EH (cell line): ENCODE data around the gene CCDC12.
"Not testable (repeated sequence)": the region's sequence is repeated elsewhere in the genome, so short reads cannot be mapped to it uniquely, and the experiment has no call there.

ENCODE experiments used
- DNase-seq: peaks from one replicate; pipeline ENCODE4 v3.0.0-alpha.2; 2015; ENCODE audit warnings: low read depth

Gene CCDC12

DNA sequence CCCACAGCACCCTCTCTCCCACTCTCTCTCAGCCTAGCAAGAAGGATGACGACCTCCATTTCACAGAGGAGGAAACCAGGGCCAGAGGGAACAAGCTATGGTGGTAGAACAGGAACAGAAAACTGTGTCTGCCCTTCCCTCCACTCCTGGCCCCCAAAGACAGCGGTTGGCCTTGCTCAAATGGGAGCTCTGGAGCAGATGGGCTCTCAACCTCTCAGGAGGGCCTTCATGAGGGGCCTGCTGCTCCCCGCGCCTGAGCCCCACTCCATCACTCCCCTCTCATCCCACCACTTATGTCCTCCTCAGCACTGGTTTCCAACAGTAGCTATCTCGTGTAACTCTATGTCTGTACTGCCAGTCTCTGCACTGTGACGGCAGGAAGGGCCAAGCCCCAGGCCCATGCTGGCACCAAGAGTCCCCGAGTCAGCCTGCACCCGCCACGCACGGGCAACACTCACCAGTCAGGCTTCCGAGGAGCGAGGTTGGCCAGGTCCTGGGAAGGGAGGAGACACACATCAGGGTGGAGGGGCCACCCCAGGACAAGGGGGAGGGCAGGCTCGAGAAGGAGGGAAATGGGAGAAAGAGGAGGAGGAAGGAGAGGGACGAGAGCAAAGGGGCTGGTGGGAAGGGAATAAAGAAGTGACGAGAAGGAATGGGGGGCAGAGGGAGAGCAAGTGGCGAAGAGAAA lies 53.5 kb downstream of the CCDC12 start:
- DNase-seq = no peak

DNA sequence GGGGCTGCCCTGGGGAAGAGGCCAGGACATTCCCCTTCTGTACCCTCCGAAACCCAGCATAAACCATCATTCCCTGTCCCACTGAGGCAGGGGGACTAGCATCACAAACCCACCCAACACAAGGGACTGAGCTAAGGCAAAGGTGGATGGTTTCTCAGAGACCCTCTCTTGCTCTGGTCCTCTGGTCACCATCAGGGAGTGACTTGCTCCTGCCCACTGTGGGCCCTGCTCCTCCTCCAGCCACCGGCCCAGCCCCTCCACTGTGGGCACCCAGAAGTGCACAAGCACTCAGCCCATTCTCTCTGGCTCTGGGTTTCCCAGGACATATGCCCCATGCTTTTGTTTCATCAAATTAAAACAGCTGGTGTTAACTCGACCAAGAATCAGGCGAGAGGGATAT lies 54.1 kb downstream of the CCDC12 start:
- no peak for DNase-seq

DNA sequence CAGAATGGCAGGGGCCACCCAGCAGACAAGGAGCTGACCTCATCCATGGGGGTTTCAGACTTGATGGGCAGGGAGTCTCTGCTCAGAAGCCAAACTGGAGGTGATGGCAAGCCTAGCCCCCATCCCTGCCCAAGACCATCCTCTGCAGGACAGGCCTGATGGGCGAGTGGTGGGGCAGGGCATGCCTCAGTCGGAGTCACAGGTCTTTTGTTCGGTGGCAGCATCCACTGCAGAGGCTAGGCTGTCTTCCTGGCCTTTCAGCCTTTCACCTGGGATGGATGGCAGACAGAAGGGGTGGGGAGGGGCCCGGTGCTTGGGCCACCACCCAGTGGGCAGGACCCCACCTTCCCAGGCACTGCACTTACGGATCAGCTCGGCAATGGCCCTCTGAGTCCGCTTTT lies 54.7 kb downstream of the CCDC12 start:
- DNase-seq = no peak

DNA sequence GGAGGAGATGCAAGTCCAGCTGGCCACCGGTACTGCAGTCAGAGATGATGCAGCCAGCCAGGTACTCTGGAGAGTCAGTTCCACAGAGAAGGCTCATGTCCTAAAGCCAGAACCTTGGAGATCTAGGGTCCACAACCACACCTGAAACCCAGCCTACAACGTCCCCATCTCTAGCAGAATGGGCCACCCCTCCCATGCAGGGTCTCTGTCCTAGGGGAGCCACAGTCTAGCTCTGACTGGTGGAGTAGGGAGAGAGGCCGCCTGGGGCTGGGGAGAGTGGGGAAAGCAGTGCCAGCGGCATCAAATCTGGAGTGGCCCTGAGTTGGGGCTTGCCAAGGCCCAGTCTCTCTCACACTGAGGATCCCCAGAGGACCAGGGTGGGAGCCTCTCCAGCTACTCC lies 55.5 kb downstream of the CCDC12 start:
- DNase-seq = no peak

DNA sequence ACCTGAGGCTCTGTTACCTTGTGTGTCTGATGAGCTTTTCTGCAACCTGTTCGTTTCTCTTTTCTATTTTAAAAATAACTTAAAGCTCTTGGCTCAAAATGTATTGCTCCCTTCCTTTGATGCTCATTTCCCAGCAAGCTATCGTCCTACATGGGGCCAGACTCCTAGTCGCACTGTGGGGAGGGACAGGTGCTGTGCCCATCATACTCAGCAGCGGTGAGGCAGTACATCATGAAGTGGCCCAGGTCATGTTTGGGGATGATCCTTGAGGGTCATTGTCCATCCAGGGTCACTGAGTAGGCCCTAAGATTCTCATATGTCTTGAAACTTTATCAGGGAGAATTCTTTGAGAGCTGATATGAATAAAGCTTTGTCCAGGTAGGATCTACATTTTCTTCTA lies 57.9 kb downstream of the CCDC12 start:
- DNase-seq = no peak

DNA sequence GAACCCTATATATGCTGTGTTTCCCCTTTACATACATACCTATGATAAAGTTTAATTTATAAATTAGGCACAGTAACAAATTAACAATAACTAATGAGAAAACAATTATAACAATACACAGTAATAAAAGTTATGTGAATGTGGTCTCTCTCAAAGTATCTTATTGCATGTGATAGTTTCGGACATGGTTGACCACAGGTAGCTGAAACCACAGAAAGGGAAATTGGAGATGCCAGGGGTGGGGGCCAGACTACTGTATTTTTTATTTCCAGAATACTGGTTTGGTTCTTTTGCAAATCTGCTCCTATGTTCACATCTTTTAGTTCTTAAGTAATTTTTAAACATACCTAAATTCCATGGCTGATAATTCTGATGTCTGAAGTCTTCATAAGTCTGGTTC lies 58.3 kb downstream of the CCDC12 start:
- no peak for DNase-seq

DNA sequence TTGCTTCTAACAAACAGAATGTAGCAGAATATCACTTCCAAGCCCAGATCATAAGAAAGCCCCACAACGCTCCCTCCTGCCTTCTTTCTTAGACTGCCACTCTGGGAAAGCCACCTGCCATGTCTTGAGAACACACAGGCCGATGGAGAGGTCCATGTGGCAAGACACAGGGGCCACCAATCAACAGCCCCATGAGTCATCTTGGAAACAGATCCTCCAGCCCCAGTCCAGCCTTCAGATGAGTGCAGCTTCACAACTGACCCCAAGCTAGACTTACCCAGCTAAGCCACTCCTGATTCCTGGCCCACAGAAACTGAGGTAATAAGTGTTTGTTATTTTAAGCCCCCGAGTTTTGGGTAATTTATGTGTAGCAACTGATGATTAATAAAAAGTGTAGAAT lies 59.3 kb downstream of the CCDC12 start:
- DNase-seq = no peak

DNA sequence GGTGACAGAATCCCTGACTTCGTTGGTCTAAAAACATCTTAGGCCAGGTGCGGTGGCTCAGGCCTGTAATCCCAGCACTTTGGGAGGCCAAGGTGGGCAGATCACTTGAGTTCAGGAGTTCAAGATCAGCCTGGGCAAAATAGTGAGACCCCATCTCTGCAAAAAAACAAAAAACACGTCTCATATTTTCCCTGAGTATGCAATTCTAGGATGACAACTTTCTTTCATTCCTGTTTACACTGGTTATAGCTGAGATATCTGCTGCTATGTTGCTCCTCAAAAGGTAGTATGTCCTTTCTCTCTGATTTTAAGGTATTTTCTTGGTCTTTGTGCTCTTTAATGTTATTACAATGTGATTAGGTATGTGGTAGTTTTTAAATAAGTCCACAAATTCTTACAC lies 59.7 kb downstream of the CCDC12 start:
- DNase-seq = no peak

DNA sequence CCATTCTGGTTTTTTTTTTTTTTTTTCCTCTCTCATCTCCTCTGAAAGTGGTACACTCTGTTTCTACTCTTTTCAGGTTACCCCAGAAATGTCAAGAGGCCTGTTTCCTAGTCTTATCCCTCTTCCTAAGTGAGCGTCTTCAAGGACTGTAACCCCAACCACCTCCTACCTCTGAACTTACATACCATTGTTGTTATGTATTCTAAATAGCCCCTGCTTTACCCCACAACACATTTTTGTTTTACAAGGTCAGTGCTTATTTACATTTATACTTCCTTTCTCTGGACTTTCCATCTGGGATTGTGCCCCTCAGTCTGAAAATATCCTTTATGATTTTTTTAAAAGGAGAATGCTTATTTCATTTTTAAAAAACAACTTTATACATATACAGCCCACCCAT lies 60.3 kb downstream of the CCDC12 start:
- DNase-seq = no peak

DNA sequence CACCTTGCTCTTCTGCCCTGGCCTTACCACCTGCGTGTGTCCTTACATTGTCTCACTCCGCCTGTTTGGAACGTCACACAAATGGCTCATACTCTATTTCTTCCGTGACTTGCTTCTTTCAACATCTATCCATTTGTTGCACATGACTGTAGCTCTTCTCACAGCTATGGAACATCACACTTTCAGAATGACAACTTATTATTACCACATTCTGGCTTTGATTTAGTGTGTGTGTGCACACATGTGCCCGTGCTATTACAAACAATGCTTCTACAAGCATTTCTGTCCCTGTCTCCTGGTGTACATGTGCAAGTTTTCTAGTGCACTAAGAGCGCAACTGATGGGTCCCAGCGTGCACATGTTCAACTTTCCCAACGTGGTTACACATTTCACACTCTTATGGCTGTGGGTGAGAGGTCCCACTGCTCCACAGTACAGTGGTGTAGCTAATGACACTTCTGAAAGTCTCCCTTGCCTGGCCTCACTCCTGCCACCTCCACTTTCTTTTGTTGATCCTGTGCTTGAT lies 61.2 kb downstream of the CCDC12 start:
- no peak for DNase-seq

DNA sequence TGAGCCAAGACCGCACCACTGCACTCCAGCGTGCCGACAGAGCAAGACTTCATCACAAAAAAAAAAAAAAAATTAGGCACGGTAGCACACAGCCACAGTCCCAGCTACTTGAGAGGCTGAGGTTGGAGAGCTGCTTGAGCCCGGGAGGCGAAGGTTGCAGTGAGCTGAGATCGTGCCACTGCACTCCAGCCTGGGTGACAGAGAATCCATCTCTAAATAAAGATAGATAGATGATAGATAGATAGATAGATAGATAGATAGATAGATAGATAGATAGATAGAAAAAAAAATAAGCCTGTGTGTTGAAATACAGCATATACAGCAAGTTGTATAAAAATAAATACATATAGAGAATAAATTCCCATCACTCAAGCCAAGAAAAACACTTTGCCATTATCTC lies 61.7 kb downstream of the CCDC12 start:
- DNase-seq = no peak

DNA sequence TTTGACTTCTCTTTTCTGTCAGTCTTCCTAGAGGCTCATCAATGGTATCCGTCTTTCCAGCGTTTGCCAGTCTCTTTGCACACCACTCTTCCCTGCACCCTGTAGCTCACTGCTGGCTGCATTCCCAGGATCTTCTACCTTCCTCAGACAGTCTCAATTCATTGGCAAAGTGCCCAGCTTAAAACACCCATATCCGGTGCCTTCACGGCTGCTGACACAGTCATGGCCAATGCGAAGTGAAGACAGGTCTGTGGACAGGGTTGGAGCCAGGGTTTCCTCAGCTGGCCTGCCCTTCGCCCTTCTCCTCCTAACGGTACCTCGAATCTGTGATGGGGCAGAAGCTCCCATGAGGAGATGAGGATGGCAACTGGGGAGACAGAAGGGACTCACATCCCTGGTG lies 62.9 kb downstream of the CCDC12 start:
- DNase-seq = peak; percentile 50

DNA sequence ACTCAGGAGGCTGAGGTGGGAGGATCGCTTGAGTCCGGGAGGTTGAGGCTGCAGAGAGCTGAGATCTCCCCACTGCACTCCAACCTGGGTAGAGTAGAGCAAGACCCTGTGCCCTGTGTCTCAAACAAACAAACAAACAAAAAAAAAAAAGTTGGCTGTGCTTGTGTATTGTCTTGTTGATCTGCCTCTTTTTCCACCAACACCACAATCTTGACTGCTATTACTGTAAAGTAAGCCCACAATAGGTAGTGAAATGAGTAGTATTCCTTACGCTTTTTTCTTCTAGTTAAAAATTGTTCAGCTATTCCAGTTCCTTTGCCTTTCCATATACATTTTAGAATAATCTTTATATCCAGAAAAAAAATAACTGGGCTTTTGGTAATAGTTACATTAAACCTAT lies 63.6 kb downstream of the CCDC12 start:
- no peak for DNase-seq

DNA sequence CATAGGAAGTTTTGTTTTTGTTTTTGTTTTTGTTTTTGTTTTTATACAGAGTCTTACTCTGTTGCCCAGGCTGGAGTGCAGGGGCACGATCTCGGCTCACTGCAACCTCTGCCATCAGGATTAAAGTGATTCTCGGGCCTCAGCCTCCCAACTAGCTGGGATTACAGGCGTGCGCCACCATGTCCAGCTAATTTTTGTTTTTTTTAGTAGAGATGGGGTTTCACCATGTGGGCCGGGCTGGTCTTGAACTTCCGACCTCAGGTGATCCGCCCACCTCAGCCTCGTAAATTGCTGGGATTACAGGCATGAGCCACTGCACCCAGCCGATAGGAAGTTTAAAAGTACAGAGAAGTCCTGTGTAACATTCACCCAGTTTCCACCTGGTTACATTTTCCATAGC lies 65.6 kb downstream of the CCDC12 start:
- not testable (repeated sequence) for DNase-seq

DNA sequence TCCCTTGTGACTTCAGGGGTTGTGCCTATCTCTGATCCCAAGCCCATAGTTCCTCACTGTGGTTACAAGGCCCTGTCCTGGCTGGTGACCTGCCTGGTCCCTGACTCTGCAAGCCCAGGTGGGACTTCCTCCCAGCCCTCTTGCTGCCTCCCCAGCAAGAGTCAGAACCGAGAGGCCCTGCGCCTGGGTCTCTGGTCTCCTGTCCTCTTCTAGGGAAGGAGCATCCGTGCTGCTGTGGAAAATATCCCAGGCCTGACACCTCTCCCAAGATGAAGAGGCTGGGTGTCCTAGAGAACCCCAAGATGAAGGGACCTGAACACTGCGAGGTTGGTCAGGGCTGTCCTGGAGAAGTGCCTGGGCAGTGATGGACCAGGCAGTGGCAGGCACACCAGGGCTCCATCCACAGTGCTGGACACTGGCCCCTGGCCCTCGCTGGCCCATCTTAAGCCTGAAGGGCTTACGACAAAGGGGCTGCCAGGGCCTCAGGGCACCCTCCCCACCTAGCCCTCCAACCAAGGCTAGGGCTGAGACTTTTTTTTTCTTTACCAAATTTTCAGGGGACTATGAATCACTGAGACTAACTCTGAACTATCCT lies 66.3 kb downstream of the CCDC12 start:
- DNase-seq = no peak

DNA sequence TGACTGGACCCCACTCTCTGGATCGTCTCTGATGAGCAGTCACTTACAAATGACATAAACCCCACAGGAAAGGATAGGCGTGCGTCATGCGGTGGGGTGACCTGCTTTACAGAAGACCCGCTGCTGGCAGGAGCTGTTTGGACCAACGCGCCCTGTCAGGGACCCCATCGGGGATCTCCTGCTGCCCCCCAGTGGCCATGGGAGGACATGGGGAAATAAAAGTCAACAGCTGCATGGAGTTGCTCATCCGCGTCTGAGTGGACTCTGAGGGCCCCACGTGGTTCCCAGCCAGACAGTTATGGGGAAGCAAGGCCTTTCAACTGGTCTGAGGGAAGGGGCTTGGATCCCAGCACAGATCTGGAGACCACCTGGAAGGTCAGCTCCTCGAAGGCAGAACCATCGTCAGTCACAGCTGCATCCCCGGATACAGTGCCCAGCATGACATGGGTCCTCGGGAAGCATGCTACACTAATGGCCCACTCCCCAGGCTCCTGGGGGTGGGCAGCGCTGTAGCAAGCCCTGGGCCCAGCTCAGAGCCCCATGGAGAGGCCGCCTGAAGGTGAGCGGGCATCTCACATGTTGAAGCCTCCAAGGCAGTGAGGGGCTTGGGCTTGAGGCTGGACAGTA lies 66.9 kb downstream of the CCDC12 start:
- DNase-seq = peak; percentile 86

DNA sequence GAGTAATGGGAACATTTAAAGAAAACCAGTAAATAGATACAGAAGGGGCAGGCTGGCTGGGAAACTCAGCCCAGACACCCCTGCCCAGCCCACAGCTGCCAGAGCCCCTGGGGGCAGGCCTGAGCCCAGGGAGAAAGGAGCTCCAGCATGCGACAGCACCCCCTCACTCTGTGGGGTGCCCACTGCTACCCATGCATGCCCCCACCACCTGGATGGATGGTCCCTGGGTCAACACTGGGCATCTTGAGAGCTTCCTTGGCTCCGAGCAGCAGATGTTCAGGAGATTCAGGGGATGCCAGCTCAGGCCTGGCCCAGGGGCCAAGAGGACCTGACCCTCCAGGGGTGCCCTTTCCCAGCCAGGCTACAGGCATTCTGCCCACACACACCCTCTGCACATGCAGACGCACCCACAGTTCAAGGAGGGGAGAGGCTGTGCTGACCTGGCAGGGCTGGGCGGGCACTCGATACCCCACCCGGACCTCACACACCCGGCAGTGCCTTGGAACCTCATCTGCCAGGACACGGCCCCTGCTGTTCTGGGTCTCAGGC lies 67.5 kb downstream of the CCDC12 start:
- no peak for DNase-seq

DNA sequence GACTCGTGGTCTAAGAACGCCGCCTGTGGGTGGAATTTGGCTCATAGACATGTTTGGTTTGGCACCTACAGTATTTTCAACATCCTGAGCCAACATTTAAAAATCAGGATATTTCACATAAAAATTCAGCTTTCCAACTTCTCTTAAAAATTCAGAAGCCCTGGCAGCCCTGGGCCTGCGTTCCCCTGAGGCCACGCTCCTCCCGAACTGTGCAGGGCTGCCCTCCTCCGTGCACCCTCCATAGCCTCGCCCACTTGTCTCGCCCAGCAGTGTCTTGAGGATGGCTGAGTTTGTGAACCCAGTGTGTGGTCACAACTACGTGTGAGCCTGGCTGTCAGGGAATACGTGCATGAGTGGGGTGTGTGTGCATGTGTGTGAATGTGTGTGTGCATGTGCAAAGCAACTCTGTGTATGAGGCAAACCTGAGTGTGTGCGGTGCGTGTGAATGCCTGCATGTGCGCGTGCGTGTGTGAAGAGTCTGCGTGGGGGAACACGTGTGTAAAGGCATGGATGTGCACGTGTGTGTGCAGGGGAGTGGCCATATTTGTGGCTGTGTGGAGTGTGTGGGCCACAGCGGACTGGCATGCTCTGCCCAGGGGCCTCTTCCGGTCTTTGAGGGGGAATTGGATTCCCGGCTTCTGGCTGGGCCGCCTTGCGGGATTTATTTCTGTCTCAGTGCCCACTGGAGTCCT lies 68.1 kb downstream of the CCDC12 start:
- peak; percentile 60 for DNase-seq

DNA sequence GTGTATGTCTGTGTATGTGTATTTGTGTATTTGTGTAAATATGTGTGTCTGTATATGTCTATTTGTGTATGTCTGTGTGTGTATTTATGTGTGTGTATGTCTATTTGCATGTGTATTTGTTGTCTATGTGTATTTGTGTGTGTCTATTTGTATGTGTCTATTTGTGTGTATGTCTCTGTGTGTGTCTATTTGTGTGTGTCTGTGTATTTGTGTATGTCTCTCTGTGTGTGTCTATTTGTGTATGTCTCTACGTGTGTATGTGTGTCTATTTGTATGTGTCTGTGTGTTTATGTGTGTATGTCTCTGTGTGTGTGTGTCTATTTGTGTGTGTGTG lies 68.6 kb downstream of the CCDC12 start:
- no peak for DNase-seq

DNA sequence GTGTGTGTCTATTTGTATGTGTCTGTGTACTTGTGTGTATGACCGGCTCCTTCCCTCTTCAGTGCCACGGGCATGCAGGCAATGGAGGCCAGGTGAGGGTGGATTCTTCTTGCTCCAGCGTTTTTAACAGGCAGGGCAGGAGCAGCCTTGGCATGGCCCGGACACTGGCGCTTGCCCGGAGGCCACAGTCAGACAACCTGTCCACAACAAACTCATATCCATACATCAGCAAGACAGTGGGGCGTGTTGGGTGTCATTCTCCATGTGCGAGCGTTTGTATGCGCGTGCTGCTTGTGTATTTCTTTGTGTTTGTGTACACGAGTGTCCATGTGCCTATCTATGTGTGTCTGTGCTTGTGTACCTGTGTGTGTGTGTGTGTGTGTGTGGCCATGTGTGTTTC lies 69.3 kb downstream of the CCDC12 start:
- DNase-seq = no peak

DNA sequence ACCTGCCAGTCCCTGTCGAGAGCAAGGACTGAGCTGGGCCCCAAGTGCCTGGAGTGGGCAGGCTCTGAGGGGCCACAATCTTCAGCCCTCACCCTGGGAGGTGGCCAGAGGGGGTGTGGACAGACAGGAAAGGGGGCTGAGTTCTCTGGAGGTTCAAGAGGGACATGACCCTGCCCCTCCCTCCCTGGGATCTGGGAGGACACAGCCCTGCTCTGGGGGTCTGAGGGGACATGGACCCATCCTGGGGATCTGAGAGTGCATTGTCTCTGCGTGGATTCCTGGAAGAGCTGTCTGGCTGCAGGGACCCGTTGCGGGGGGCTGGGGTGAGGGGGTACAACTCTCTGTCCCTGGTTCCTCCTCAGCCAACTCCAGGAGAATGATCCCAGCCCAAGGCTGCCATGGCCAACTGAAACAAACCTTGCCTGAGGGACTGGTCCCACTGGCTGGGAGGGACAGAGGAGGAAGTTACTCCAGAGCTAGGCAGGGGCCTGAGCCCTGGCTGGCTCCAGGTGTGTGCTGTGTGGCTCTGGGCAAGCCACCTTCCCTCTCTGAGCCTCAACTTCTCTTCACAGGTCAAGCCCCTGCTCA lies 70.0 kb downstream of the CCDC12 start:
- no peak for DNase-seq

DNA sequence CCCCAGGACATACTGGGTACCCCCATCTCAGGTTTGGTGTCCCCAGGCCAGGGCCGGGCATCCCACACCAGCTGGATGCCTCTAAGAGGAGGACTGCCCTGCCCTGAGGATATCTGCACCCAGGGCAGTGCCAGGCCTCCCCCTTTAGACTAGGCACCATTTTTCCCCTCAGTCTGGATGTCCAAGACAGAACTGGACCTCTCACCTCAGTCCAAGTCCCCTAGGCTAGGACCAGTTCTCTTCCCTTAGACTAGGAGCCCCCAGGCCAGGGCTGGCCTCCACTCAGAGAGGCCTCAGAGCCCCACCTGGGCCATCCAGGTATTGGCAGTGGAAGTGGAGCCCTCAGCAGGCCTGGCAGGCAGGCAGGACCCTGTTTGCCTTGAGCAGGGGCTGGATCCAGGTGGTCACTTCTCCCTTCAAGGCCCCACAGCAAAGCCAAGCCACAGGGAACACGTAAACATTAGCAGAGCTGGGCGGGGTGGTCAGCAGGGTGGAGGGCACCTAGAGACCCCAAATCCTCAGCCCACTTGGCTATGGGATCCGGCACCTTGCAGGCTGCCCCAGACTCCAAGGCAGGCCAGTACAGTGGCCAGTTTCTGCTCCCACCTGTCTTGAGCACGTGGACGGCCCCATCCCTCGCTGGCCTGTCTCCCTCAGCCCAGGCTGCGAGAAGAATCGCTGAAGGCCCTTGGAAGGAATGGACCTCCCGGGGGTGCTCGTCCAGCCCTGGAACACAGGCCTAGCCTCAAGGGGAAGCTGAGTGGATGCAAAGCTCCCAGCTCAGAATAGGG lies 70.7 kb downstream of the CCDC12 start:
- DNase-seq = no peak
